22Rv1 (cell line): ENCODE measurements around the gene APBA1.

Experiments
- ZFX ChIP-seq: fragments of 450-650 bp; IDR thresholded peaks from 2 replicates; pipeline ENCODE4 v1.6.1; 2017; ENCODE audit warnings: antibody characterized with exemption, borderline replicate concordance
- TF ChIP-seq, protein P1 (sequence below): fragments of 450-650 bp; IDR thresholded peaks from 2 replicates; pipeline ENCODE4 v1.5.1; 2017; ENCODE audit warnings: mild to moderate bottlenecking

DNA sequence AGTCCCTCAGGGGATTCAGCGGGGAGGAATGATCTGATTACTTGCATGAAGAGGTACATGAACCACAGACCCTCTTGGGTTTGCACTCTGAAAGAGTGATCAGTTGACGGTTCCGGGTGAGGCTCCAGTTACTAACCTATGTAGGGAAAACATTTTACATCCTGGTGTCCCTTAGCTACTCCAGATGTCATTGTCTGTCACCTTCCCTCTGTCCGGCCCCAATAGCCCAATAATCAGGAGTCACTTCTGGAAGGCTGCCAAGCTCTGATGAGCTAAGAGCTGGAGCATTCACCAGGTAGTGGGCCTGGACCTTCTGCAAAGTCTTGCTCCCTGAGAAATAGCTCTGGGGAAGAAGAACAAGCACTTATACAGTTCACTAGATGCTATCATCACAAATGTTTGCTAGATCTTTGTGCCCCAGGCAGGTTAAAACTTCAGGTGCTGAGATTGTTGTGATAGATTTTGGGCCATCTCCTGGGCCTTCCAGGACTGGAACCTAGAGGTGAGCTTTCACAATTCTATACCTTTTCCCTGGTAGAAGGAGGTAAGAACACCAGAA lies 282.7 kb downstream of the APBA1 start:
- TF ChIP-seq, protein P1, sequence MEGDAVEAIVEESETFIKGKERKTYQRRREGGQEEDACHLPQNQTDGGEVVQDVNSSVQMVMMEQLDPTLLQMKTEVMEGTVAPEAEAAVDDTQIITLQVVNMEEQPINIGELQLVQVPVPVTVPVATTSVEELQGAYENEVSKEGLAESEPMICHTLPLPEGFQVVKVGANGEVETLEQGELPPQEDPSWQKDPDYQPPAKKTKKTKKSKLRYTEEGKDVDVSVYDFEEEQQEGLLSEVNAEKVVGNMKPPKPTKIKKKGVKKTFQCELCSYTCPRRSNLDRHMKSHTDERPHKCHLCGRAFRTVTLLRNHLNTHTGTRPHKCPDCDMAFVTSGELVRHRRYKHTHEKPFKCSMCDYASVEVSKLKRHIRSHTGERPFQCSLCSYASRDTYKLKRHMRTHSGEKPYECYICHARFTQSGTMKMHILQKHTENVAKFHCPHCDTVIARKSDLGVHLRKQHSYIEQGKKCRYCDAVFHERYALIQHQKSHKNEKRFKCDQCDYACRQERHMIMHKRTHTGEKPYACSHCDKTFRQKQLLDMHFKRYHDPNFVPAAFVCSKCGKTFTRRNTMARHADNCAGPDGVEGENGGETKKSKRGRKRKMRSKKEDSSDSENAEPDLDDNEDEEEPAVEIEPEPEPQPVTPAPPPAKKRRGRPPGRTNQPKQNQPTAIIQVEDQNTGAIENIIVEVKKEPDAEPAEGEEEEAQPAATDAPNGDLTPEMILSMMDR = no peak
- no peak for TF ChIP-seq ZFX
